Mucosa of descending colon (tissue), 3 donors: Measurements from ENCODE around the gene SWI5. TPM values are rescaled to one million over a fixed set of nuclear protein-coding genes. Genes with fewer than 3 reads are reported as not detected.

ENCODE experiments used
- ATAC-seq: fragments of 200-7000 bp; cut with Tn5 transposase; one replicate; pipeline ENCODE4 v1.9.1; 2020; ENCODE audit warnings: mild to moderate bottlenecking, moderate library complexity
- DNase-seq, 3 donors: peaks; one replicate each; pipeline ENCODE4 v3.0.0-alpha.2; 2020
- H3K36me3 ChIP-seq: fragments of 200-600 bp; one replicate; pipeline ENCODE4 v1.8.0; 2021; ENCODE audit warnings: low read depth, mild to moderate bottlenecking
- H3K4me1 ChIP-seq: fragments of 200-600 bp; one replicate; pipeline ENCODE4 v1.8.0; 2021; ENCODE audit warnings: low read depth, mild to moderate bottlenecking
- H3K4me3 ChIP-seq: fragments of 200-600 bp; one replicate; pipeline ENCODE4 v1.8.0; 2021; ENCODE audit warnings: mild to moderate bottlenecking
- H3K9me3 ChIP-seq: fragments of 200-600 bp; one replicate; pipeline ENCODE4 v1.8.0; 2021; ENCODE audit warnings: mild to moderate bottlenecking
- CTCF ChIP-seq: fragments of 200-600 bp; IDR thresholded peaks from one replicate; pipeline ENCODE4 v1.8.0; 2022; ENCODE audit warnings: antibody characterized with exemption, mild to moderate bottlenecking
- intact Hi-C, 2 donors: fragments of 100-400 bp; cut with DNase I in 1 of 2; cut with micrococcal nuclease in 1 of 2; formaldehyde crosslinking; loops; one replicate each; pipeline versions ENCODE4 v1.11.0 to v1.11.1; 2022; cut with DNase I, micrococcal nuclease
- total RNA-seq, 3 donors: library from RNA; stranded (reverse); fragmentation: NEBNext Ultra II Directional in 2 of 3; extraction: Animal tissue kit (Norgen Biotek cat#: 25700) in 2 of 3; gene quantifications; one replicate each; pipeline versions ENCODE4 v1.2.1 to v1.2.4, GENCODE V29; 2021 to 2023
- donor health status: DM: no; HTN: no; CAD: no; lungs with moderate emphysema.
- donor health status: DM: no; HTN: no; CAD: no.
- donor health status: DM: no; HTN: yes; CAD: no.

SWI5 gene
- total RNA-seq, 3 donors from 2014 or later: 10.6 to 13.8 (median 11.5) TPM

DNA sequence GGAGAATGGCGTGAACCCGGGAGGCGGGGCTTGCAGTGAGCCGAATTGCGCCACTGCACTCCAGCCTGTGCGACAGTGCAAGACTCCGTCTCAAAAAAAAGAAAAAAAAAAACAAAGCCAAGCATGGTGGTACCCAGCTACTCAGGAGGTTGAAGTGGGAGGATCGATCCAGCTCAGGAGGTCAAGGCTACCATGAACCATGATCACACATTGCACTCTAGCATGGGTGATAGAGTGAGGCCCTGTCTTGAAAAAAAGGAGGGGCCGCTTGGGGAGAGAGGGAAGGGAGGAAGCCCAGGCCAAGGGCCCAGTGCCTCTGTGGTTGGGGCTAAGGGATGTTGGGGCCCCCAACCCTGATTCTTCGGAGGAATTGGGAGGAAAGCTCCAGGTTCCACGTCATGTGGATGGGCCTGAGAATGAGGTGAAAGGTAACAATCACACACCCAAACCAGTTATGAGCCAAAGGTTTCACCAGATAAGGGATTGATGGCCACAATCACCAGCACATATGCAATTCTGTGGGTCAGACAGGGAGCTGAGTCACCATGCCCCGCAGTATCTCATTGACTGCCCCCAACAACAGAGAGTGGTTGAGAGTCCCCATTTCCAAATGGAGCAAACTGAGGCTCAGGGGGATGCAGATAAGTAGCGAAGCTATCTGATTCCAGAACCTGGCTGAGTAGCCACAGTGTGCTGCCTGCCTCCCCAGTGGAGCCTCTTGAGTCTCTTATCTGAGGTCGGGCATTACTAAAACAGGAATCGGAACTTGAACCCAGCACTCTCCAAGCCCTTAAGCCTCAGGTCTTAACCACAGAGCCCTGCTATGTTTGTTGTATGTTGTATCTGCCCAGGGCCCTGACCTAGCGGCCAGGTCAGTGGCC, 20.5 kb downstream of the SWI5 start:
- DNase-seq (peak in 2 of 3 donors; percentile 35 to 65), ATAC-seq (peak; percentile 80)
- Histone ChIP-seq H3K4me1 (peaks cover 11% of the 10 kb centered on the region), H3K36me3 (no peaks in the 10 kb centered on the region), H3K9me3 (no peaks in the 10 kb centered on the region), H3K4me3 (no peak overlapping the region)
- intact Hi-C loops: no loop called here
- no peak for TF ChIP-seq CTCF

DNA sequence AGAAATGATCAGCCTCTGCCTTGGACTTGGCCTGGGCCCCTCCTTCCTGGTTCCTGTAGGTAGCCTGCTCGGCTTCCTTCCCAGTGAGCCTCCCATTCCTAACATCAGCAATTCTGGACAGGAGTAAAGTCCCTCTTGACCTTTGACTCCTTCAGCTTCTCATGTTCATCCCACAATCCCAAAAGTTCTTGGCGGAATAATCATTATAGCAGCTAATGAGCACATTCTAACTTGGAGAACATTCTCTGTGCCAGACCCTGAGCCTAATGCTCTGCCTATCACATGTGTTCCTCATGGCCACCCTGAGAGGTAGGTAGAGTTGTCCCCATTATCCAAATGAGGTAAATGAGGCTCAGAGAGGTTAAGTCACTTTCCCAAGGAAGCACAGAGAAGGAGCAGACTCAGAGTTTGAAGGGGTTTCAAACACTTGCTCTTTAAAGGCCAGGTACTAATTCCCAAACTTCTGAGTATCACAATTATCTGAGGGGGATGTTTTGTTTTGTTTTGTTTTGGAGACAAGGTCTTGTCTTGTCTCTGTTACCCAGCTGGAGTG, 21.2 kb downstream of the SWI5 start:
- peak; percentile 29 for ATAC-seq
- DNase-seq: no peak

GRCh38 chr9:128298535-128299482, 22.7 kb downstream of the SWI5 start:
- Histone ChIP-seq H3K9me3 (no peaks in the 10 kb centered on the region), H3K4me3 (no peak overlapping the region), H3K36me3 (no peaks in the 10 kb centered on the region), H3K4me1 (peaks cover 11% of the 10 kb centered on the region)
- DNase-seq (peak in 2 of 3 donors; percentile 56 to 59), ATAC-seq (peak; percentile 29)
- TF ChIP-seq CTCF: no peak
- intact Hi-C loops: no loop called here

More for the DNA sequence above, 21.2 kb downstream of the SWI5 start:
- Histone ChIP-seq H3K4me1 (peaks cover 11% of the 10 kb centered on the region), H3K9me3 (no peaks in the 10 kb centered on the region), H3K4me3 (no peak overlapping the region), H3K36me3 (no peaks in the 10 kb centered on the region)
- TF ChIP-seq CTCF: no peak
- intact Hi-C loops: no loop called here

GRCh38 chr9:128304136-128304970, 28.3 kb downstream of the SWI5 start:
- H3K36me3 ChIP-seq: no peaks in the 10 kb centered on the region
- ATAC-seq: no peak

More at GRCh38 chr9:128304136-128304970, 28.3 kb downstream of the SWI5 start:
- no peak for DNase-seq
- H3K9me3 ChIP-seq: no peaks in the 10 kb centered on the region
- no peak for TF ChIP-seq CTCF
- intact Hi-C loops: no loop called here
- no peaks in the 10 kb centered on the region for H3K4me1 ChIP-seq
- no peak overlapping the region for H3K4me3 ChIP-seq
